ENCODE data around the gene ARL3. TPM values are rescaled to one million over a fixed set of nuclear protein-coding genes. Genes with fewer than 3 reads are reported as not detected.

The ARL3 gene
- total RNA-seq, 1 donor from 2014 or later, result 5.9 TPM

GRCh38 chr10:102647443-102648268 lies 66.5 kb downstream of the ARL3 start:
- TF ChIP-seq CTCF (IDR thresholded peaks at IDR 0.05; ENCODE audit: insufficient read depth, low read length, poor library complexity, severe bottlenecking), result no peak
- DNase-seq (ENCODE audit: low read depth), result no peak
- Histone ChIP-seq H3K27me3 (ENCODE audit: control insufficient read depth, insufficient read depth, low read length) (no peaks in the 10 kb centered on the region), H3K36me3 (ENCODE audit: control insufficient read depth, insufficient read depth, low read length) (no peaks in the 10 kb centered on the region), H3K4me3 (ENCODE audit: low read depth, low read length) (peak overlapping the region; percentile 79)

DNA sequence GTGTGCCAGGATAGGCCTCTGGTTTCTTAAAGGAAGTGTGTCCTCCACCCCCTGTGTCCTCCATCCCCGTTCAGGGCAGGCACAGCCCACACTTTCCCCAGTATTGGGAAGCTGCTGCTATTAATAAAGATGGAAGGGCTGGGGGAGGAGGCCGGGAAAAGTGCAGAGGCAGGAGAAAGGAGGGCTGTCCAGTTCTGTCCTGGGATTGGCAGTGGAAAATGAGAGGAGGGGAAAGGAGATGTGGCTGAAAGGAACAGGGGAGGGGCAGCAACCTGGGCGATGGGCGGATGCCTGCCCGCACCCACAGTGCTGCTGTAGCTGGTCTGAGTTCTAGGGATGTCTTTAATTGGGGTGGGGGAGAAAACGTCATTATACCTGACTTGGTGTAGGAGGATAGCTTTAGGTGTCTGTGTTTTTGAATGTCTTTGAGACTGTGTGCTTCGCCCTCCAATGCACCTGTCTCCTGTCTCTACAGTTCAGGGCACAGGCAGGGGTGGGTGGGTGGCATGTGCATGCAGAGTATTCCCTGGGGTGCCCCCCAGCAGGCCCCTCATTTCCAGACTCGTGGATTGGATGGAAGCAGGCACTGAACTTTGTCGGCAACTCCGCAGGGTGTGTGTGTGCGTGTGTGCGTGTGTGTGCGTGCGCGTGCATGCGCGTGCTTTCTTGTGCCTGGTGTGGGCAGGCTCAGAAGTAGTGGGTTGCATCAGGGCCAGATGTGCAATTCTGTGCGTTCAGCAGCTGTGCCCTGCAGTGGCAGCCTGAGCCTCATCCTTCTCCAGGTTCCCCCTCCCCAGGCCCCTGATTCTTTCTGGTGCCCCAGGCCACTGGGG lies 67.4 kb downstream of the ARL3 start:
- no peaks in the 10 kb centered on the region for H3K27me3 ChIP-seq (ENCODE audit: control insufficient read depth, insufficient read depth, low read length)
- no peaks in the 10 kb centered on the region for H3K36me3 ChIP-seq (ENCODE audit: control insufficient read depth, insufficient read depth, low read length)
- H3K4me3 ChIP-seq (ENCODE audit: low read depth, low read length), result peak overlapping the region; percentile 79
- DNase-seq (ENCODE audit: low read depth), result no peak
- TF ChIP-seq CTCF (IDR thresholded peaks at IDR 0.05; ENCODE audit: insufficient read depth, low read length, poor library complexity, severe bottlenecking), result no peak

GRCh38 chr10:102645741-102646609 lies 68.2 kb downstream of the ARL3 start:
- H3K4me3 ChIP-seq (ENCODE audit: low read depth, low read length), result peak overlapping the region; percentile 79
- H3K27me3 ChIP-seq (ENCODE audit: control insufficient read depth, insufficient read depth, low read length), result no peaks in the 10 kb centered on the region
- DNase-seq (ENCODE audit: low read depth), result no peak
- H3K36me3 ChIP-seq (ENCODE audit: control insufficient read depth, insufficient read depth, low read length), result no peaks in the 10 kb centered on the region
- TF ChIP-seq CTCF (IDR thresholded peaks at IDR 0.05; ENCODE audit: insufficient read depth, low read length, poor library complexity, severe bottlenecking), result no peak

DNA sequence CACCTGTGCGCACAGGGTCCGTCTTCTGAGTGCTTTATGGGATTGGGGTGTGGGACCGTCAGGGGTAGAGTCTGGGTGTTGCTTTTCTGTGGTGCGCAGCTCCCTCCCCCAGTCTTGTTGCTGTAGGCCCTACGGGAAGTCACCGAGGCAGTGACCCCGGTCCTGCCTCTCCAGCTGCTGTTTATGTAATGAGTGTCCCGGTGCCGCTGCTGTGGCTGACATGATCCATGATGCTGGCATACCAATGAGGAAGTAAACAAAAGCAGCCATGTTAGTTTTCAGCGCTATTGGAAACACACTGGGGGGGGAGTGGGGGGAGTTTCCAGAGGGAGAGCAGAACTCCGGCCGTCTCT lies 68.8 kb downstream of the ARL3 start:
- DNase-seq (ENCODE audit: low read depth), result no peak
- TF ChIP-seq CTCF (IDR thresholded peaks at IDR 0.05; ENCODE audit: insufficient read depth, low read length, poor library complexity, severe bottlenecking), result no peak
- H3K27me3 ChIP-seq (ENCODE audit: control insufficient read depth, insufficient read depth, low read length), result no peaks in the 10 kb centered on the region
- peak overlapping the region; percentile 79 for H3K4me3 ChIP-seq (ENCODE audit: low read depth, low read length)
- no peaks in the 10 kb centered on the region for H3K36me3 ChIP-seq (ENCODE audit: control insufficient read depth, insufficient read depth, low read length)

- H3K27me3 ChIP-seq (ENCODE audit: control insufficient read depth, insufficient read depth, low read length), result no peaks in the 10 kb centered on the region
- no peak for DNase-seq (ENCODE audit: low read depth)
- peak; percentile 57 for TF ChIP-seq CTCF (IDR thresholded peaks at IDR 0.05; ENCODE audit: insufficient read depth, low read length, poor library complexity, severe bottlenecking)
- peak overlapping the region; percentile 79 for H3K4me3 ChIP-seq (ENCODE audit: low read depth, low read length)
- no peaks in the 10 kb centered on the region for H3K36me3 ChIP-seq (ENCODE audit: control insufficient read depth, insufficient read depth, low read length)
These were observed 69.4 kb downstream of the ARL3 start for GRCh38 chr10:102644646-102645387.
